MV-4-11 (cell line): ENCODE measurements around the gene PCIF1.
"Not testable (repeated sequence)": the region's sequence is repeated elsewhere in the genome, so short reads cannot be mapped to it uniquely, and the experiment has no call there.

ENCODE experiments used
- DNase-seq: peaks from one replicate; lab custom pipeline; 2025; lab: John Stamatoyannopoulos, UW

PCIF1 gene

GRCh38 chr20:45924391-45925261, 9.9 kb upstream of the PCIF1 start:
- no peak for DNase-seq

- no peak for DNase-seq
These were observed 8.5 kb upstream of the PCIF1 start for GRCh38 chr20:45925821-45926506.

DNA sequence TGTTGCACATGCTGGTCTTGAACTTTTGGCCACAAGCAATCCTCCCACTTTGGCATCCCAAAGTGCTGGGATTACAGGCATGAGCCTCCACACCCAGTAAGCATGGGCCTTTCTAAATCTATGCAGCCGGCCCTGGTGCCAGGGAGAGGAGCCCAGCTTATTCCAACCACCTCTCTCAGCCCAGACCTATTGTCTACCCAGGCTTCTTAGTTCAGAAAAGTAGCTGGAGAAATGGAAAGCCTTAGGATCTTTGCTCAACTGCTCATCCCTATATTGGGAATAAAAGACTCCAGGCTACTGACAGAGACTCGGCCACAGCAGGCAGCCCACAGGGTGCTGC, 7.8 kb upstream of the PCIF1 start:
- DNase-seq = no peak

DNA sequence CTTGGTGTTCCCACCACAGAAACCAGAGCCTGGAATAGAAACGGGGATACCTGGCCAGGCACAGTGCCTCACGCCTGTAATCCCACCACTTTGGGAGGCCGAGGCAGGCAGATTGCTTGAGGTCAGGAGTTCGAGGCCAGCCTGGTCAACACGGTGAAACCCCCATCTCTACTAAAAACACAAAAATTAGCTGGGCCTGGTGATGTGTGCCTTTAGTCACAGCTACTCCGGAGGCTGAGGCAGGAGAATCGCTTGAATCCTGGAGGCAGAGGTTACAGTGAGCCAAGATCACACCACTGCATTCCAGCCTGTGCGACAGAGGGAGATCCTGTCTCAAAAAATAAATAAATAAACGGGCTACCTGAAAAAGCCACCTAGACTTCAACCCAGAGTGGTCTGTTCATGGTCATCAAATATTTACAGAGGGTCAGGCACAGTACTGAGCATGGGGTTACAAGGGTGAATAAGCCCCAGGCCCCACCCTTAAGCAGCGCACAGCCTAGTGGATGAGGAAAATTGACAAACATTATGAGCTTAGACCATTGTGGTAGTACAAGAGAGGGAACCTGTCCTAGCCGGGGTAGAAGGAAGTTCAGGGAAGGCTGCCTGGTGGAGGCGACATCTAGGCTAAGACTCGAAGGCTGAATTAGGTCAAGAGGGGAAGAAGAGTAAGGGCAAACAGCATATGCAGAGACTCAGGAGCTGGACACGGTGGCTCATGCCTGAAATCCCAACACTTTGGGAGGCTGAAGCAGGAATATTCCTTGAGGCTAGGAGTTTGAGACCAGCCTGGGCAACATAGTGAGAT, 7.2 kb upstream of the PCIF1 start:
- DNase-seq = no peak

- DNase-seq = not testable (repeated sequence)
These were observed 2.8 kb upstream of the PCIF1 start for GRCh38 chr20:45931680-45932079.

GRCh38 chr20:45933266-45934045, 1.0 kb upstream of the PCIF1 start:
- peak; percentile 60 for DNase-seq

DNA sequence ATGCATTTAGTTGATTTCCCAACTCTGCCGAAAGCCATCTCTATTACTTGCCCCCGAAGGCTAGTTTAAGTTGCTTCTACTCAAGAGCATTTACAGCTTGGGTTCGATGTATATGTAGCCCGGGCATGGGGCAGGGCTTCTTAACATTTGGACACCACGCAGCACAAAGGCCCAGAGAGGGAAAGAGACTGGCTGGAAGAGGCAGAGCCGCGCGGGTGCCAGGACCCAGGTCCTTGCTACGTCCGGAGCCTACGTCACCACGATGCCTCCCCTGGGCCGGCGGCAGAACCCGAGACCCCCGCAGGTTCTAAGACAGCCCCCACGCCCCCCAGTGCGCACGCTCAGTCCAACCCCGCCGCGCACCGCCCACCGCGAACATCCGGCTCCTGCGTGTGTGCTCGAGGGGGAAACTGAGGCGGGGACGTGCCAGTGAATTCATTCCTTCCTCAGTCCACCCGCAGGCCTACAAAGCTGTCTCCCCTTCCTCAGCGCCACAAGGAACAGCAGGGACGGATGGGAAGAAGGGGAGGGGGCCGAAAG, 367 bp upstream of the PCIF1 start:
- DNase-seq = peak; percentile 45

- no peak for DNase-seq
These were observed 1.0 kb downstream of the PCIF1 start for GRCh38 chr20:45935416-45936046.

GRCh38 chr20:45937765-45938164, 3.3 kb downstream of the PCIF1 start:
- DNase-seq = no peak

DNA sequence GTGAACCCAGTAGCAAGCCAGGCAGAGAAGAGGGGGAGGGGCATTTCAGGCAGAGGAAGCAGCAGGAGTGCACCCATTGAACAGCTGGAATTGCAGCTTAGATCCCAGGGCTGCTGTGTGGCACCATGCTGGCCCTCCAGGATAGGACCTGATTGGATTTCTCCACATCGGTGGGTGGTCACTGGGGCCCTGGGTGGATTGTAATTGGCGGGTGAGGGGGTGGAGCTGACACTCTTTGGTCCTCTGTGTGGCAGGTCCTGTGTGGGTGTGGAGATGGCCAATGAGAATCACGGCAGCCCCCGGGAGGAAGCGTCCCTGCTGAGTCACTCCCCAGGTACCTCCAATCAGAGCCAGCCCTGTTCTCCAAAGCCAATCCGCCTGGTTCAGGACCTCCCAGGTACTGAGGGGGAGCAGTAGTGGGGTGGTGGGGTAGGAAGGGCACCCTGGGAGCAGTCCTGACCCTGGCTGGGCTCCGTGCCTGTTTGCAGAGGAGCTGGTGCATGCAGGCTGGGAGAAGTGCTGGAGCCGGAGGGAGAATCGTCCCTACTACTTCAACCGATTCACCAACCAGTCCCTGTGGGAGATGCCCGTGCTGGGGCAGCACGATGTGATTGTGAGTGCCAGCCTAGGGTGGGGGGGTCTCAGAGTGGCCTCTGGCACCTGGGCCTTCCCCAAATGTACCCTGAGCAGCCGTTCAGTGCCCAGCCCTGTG, 4.4 kb downstream of the PCIF1 start:
- no peak for DNase-seq

DNA sequence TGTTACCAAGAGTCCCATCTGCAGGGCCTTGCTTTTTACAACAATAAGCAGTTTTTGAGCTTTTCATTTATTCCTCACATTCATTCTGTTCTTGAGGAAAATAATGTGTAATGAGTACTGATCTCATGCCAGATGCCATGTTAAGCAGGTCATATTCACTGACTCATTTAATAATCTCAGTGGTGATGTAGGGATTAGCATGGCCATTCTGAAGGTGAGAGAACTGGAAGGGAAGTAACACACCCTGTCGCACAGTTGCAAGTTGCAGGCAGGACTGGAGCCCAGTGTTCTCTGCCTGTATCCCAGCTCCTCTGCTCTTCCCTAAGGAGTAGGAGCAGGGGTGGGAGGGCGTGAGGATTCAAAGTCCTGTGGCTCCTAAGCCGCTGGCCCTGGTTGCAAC, 5.6 kb downstream of the PCIF1 start:
- DNase-seq = no peak

GRCh38 chr20:45940469-45940868, 6.0 kb downstream of the PCIF1 start:
- DNase-seq = no peak

GRCh38 chr20:45943613-45944012, 9.1 kb downstream of the PCIF1 start:
- DNase-seq = no peak

- peak; percentile 20 for DNase-seq
These were observed 9.9 kb downstream of the PCIF1 start for GRCh38 chr20:45944151-45944964.

GRCh38 chr20:45944965-45945677, 10.6 kb downstream of the PCIF1 start:
- DNase-seq = no peak

DNA sequence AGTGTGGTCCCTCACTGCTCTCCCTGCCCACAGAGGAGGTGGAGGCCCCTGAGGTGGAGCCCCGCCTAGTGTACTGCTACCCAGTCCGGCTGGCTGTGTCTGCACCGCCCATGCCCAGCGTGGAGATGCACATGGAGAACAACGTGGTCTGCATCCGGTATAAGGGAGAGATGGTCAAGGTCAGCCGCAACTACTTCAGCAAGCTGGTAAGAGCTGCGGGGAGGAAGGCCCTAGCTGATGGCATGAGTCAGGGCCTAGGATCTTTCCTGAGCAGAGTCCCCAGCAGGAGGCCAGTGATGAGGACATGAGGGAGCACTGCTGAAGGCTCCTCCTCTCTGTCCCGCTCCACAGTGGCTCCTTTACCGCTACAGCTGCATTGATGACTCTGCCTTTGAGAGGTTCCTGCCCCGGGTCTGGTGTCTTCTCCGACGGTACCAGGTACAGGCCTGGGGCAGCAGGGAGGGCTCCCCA, 11.2 kb downstream of the PCIF1 start:
- peak; percentile 90 for DNase-seq

GRCh38 chr20:45946149-45946970, 11.9 kb downstream of the PCIF1 start:
- DNase-seq = peak; percentile 99
